Right renal cortex interstitium (tissue), 3 donors: ENCODE measurements around the gene UCHL3. TPM values are rescaled to one million over a fixed set of nuclear protein-coding genes. Genes with fewer than 3 reads are reported as not detected.
A peak's percentile ranks its signal among the peaks of the same experiment; 100 is the strongest.
"Not testable (repeated sequence)": the region's sequence is repeated elsewhere in the genome, so short reads cannot be mapped to it uniquely, and the experiment has no call there.

Source experiments
- DNase-seq, 3 donors: peaks; one replicate each; pipeline ENCODE4 v3.0.0-alpha.2; 2013; ENCODE audit warnings: low read depth in 3 of 3, low spot score in 2 of 3
- polyA plus RNA-seq, 3 donors: library from polyadenylated mRNA; unstranded; fragments of 120-200 nt; gene quantifications; one replicate each; pipeline ENCODE4 v1.2.1, GENCODE V29; 2013; ENCODE audit not compliant: insufficient read length in 3 of 3

The UCHL3 gene
- polyA plus RNA-seq, 3 donors = 37.1 to 41.8 (median 37.7) TPM

GRCh38 chr13:75545386-75545785, 4.2 kb upstream of the UCHL3 start:
- not testable (repeated sequence) for DNase-seq

DNA sequence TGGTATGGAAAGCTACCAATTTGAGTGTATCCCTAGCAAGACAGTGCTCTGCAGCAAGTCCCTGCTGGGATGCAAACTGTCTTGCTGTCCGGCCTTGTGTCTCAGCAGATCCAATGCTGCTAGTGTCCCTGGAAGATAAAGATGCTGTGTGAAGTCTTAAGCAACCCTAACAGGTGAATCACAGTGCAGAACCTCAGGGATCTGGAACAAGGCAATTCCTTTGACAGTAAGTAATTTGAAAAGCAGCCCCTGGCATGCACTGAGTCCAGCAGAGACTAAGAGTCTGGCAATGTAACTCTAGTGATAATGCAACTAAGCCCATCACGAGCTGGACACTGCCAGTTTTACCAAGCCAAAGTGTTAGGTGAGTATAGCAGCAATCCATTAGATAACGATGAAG, 1.7 kb upstream of the UCHL3 start:
- no peak for DNase-seq

DNA sequence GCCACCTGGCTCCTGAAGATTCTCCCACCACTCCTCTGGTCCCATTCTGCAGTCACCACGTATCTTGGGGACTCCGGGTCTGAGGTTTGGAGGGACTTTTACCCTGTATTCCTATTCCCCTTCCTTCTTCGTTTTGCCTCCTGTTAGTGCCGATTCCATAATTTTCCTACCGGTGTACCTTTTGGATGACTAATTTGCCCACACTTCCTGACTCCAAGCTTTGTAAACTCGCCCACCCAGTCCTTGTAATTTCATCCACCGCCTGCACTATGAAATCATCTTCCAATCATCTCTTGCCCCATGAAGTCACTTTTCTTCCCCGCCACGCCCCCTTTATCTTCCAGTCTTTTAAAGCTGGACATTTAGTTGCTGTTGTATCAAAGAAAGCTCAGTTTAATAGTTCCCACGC, 572 bp downstream of the UCHL3 start:
- peak in 2 of 3 donors; percentile 25 to 32 for DNase-seq

DNA sequence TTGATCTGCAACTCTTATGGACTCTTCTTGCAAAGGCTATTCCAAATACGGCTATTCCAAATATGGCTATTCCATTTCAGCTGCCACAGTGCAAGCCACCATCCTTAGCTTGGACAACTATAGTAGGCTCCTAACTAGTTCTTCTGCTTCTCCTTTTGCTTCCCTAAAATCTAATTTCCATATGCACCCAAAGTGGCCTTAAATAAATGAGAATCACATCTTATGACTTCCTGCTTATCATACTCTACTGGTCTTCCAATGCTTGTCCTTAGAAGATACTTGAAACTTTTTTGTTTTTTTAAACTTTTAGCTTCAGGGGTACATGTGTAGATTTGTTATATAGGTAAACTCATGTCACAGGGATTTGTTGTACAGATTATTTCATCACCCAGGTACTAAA, 4.9 kb downstream of the UCHL3 start:
- DNase-seq = no peak

- DNase-seq = no peak
Observed at GRCh38 chr13:75554981-75555380, 5.4 kb downstream of the UCHL3 start.

GRCh38 chr13:75555836-75556235, 6.2 kb downstream of the UCHL3 start:
- DNase-seq = no peak

DNA sequence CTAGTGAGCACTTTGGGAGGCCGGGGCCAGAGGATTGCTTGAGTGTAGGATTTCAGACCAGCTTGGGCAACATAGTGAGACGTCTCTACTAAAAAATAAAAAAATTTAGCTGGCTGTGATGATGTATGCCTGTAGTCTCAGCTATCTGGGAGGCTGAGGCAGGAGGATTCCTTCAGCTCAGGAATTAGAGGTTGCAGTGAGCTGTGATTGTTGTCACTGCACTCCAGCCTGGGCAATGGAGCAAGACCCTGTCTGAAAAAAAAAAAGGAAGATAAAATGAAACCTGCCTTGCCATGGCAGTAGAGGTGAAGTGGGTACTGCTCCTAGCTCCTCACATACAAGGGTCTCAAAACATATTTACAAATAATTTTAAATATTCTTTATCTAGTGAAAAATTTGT, 7.4 kb downstream of the UCHL3 start:
- DNase-seq = no peak

DNA sequence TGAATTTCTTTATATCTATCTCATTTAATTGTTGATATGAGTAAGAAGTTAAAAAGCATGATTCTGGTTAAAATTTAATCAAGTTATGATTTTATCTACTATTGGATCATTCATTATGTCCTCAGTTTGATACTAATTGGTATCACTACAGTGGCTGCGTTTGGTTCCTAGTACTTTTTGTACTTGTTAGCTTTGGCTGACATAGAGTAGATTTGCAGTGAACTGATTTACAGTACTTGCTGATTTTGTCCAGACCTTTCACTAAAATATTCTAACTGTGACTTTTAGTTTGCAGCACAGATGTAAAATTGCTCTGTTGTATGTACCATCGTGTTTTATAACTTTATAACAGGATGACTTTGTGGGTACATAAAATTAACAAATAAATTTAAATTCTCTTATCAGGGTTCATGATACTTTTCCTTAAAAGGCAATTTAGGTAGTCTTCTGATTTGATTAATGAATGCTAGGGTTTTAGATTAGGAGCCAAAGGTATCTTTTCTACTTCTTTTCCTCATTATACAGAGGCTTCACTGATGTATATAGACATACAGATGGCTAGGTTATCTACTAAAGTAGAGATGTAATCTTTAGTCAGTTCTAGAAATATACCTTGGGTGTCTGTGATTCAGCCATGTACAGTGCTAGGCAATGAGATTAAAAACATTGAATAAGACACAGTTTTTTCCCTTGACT, 8.7 kb downstream of the UCHL3 start:
- DNase-seq = no peak

GRCh38 chr13:75566658-75567057, 17.1 kb downstream of the UCHL3 start:
- DNase-seq = no peak

DNA sequence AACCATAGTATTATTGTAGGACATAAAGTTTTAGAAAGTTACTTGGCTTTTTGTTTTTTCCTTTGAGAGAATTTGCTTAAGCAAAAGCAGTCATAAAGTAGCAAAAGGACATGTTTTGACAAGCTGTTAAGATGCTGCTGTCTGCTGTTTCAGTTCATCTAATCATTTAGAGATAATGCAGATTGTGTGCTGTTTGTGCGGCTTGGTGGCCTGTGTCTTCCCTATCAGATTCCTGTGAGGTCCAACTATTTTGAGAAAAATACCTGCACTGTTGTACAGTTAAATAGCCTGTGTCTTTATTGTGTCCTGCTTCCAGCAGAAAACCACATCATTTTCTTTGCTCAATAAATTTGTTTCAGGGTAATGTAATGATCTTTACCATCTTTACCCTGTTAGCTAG, 20.0 kb downstream of the UCHL3 start:
- DNase-seq = no peak

GRCh38 chr13:75579529-75579928, 29.9 kb downstream of the UCHL3 start:
- no peak for DNase-seq

GRCh38 chr13:75581874-75582640, 32.5 kb downstream of the UCHL3 start:
- no peak for DNase-seq

- no peak for DNase-seq
Observed at GRCh38 chr13:75583091-75583490, 33.5 kb downstream of the UCHL3 start.

DNA sequence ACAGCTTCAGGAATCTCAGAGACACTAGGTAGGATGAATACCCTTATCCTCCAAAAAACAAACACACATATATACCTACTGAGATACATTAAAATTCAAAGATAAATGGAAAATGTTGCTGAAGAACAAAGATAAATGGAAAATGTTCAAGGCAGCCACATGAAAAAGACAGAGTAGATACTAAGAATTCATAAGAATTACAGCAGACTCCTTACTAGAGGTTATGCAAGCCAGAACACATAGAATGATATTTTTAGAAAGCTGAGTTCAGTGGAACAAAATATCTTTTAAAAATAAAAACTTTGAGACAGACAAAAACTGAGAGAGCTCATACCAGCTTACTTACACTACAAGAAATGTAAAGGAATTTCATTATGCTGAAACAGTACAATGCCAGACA, 35.6 kb downstream of the UCHL3 start:
- DNase-seq = no peak

DNA sequence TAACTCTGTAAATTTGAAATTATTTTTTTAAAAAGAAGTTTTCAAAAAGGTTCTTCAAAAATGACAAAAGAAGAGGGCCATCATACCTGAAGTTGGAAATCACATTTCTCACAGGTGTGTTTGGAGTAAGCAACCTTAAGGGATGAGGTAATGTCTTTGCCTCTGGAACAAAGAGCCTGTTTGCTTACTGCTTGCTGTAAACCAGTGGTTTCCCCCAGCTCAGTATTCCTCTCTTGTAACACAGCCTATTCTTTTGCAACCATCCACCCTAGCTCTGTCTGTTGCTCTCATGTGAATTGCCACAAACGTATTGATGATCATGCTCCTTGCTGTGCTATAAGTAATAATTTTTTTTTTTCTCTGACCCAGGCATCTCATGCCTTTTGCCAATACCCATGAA, 38.1 kb downstream of the UCHL3 start:
- DNase-seq = no peak

- no peak for DNase-seq
Observed at GRCh38 chr13:75596657-75597182, 47.1 kb downstream of the UCHL3 start.

DNA sequence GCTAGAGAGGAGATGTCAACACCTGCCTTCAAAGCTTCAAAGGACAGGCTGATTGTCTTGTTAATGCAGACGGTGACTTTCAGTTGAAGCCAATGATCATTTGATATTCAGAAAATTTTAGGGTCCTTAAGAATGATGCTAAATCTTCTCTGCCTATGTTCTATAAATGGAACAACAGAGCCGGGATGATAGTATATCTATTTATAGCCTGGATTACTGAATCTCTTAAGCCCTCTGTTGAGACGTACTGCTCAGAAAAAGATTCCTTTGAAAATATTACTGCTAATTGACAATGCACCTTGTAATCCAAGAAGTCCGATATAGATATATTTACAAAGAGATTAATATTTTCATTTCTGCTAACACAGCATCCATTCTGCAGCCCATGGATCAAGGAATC, 50.8 kb downstream of the UCHL3 start:
- no peak for DNase-seq

DNA sequence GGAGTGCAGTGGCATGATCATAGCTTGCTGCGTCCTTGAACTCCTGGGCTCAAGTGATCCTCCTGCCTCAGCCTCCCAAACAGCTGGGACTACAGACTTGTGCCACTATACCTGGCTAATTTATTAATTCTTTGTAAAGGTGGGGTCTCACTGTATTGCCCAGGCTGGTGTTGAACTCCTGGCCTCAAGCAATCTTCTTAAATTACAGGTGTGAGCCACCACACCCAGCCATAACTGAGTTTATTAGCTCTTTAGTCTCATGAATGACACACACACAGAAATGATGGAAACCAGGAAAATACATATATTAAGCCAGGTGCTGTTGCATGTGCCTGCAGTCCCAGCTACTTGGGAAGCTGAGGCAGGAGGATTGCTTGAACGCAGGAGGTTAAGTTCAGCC, 53.4 kb downstream of the UCHL3 start:
- DNase-seq = no peak

GRCh38 chr13:75607447-75607846, 57.9 kb downstream of the UCHL3 start:
- no peak for DNase-seq

DNA sequence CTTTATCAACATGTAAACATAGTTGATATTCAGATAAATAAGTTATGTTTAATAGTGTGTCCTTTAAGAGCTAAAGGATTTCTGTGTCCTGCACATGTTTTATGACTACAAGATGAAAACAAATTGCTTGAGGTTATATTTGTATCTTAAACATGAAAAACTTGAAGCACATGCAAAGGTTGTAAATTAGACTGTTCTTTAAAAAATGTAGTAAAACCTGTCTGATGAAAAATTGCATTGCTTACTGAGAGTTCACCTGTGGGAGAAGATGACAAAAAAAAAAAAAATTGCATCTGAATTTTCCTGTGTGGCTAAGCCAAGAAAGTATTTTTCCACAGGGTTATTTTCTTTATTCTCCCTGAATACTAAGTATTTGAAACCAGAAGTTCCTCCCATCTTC, 60.9 kb downstream of the UCHL3 start:
- DNase-seq = no peak

- DNase-seq = no peak
Observed at GRCh38 chr13:75612354-75612753, 62.8 kb downstream of the UCHL3 start.

GRCh38 chr13:75617230-75617629, 67.6 kb downstream of the UCHL3 start:
- DNase-seq = no peak
